ENCODE data around the gene C10orf143.

GRCh38 chr10:130067893-130068292, 42.7 kb downstream of the C10orf143 start:
- TF ChIP-seq POLR2A (IDR thresholded peaks at IDR 0.05) (no peak), POLR2AphosphoS5 (IDR thresholded peaks at IDR 0.05) (no peak), EP300 (IDR thresholded peaks at IDR 0.05) (no peak), CTCF (IDR thresholded peaks at IDR 0.05) (no peak)
